Measurements from ENCODE around the gene CYP11A1. TPM values are rescaled to one million over a fixed set of nuclear protein-coding genes. Genes with fewer than 3 reads are reported as not detected.

The CYP11A1 gene
- total RNA-seq, 1 donor from 2014 or later: 0.27 TPM

DNA sequence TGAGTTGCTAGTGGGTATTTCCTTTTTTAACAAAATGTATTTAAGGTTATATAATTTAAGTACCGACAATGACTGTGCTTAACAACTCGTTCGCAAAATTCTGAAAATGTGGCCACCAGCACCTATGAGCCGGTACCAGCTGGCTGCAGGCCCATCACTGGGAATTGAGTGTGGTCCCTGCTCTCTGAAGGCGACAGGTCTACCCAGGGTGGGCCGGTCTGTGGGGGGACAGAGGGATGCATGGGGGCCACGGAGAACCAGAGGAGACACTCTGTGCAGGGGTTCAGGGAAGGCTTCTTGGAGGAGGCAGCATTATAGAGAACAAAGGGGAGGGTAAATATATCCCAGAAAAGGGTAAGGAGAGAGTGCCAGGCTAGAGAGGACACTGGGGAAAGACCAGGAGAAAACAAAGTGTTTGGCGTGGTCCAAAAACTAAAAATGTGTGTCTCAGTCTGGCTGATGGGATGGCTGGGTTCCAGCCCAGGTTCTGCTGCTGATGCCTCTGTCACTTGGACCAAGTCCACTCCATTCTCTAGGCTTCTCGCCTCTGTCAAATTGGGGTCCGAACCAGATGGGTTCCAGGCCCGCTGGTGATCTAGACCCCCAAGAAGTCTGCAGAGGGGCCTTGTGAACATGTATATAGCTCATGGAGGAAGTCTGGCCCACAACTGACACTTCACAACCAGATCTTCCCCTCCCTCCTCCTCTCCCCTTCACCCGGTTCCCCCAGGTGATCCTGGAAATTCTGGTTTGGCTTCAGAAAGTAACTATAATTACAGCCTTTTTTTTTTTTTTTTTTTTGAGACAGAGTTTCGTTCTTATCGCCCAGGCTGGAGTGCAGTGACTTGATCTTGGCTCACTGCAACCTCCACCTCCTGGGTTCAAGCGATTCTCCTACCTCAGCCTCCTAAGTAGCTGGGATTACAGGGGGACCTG is 10.7 kb upstream of the CYP11A1 start:
- peaks cover 31% of the 10 kb centered on the region for H3K4me1 ChIP-seq
- intact Hi-C loops (cut with micrococcal nuclease): loop anchor here (10.0 kb wide), 1 partner anchor 257 kb away; no protein-coding TSS in a partner anchor
- H3K4me3 ChIP-seq: no peak overlapping the region
- no peaks in the 10 kb centered on the region for H3K36me3 ChIP-seq
- TF ChIP-seq CTCF (IDR thresholded peaks at IDR 0.05; ENCODE audit: borderline replicate concordance): no peak
- H3K27ac ChIP-seq (replicated peaks): no peak overlapping the region
- DNase-seq: no peak
- H3K27me3 ChIP-seq (ENCODE audit: low read depth): peaks cover 8% of the 10 kb centered on the region
- no peaks in the 10 kb centered on the region for H3K9me3 ChIP-seq (replicated peaks)

GRCh38 chr15:74376825-74377581 is 9.6 kb upstream of the CYP11A1 start:
- Histone ChIP-seq H3K9me3 (replicated peaks) (no peaks in the 10 kb centered on the region), H3K27me3 (ENCODE audit: low read depth) (peaks cover 15% of the 10 kb centered on the region), H3K4me1 (peaks cover 21% of the 10 kb centered on the region), H3K4me3 (no peak overlapping the region), H3K27ac (replicated peaks) (no peak overlapping the region), H3K36me3 (no peaks in the 10 kb centered on the region)
- no peak for TF ChIP-seq CTCF (IDR thresholded peaks at IDR 0.05; ENCODE audit: borderline replicate concordance)
- DNase-seq: no peak
- intact Hi-C loops (cut with micrococcal nuclease): loop anchor here (10.0 kb wide), 1 partner anchor 258 kb away; no protein-coding TSS in a partner anchor

DNA sequence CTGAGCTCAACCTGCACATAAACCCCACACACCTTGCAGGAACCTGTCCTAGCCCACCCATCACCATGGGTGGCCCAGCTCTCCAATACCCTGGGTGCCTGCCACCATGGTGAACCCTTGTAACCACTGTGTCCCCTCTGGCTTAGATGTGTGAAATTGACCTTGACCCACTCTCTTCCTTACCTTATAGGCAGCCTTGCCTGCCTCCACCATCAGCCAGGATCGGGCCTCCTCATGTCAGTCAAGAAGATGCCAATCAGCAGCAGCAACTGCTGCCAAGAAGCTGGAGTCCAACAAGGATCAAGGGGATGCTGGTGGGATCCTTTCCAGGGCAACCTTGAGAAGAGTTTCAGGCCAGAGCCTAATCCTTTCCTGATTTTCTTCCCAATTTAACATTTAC is 8.8 kb upstream of the CYP11A1 start:
- no peak for TF ChIP-seq CTCF (IDR thresholded peaks at IDR 0.05; ENCODE audit: borderline replicate concordance)
- H3K4me1 ChIP-seq: peaks cover 19% of the 10 kb centered on the region
- intact Hi-C loops (cut with micrococcal nuclease): loop anchor here (10.0 kb wide), 1 partner anchor 259 kb away; no protein-coding TSS in a partner anchor
- DNase-seq: no peak
- peaks cover 15% of the 10 kb centered on the region for H3K27me3 ChIP-seq (ENCODE audit: low read depth)
- no peak overlapping the region for H3K4me3 ChIP-seq
- H3K9me3 ChIP-seq (replicated peaks): no peaks in the 10 kb centered on the region
- H3K27ac ChIP-seq (replicated peaks): no peak overlapping the region
- H3K36me3 ChIP-seq: no peaks in the 10 kb centered on the region

DNA sequence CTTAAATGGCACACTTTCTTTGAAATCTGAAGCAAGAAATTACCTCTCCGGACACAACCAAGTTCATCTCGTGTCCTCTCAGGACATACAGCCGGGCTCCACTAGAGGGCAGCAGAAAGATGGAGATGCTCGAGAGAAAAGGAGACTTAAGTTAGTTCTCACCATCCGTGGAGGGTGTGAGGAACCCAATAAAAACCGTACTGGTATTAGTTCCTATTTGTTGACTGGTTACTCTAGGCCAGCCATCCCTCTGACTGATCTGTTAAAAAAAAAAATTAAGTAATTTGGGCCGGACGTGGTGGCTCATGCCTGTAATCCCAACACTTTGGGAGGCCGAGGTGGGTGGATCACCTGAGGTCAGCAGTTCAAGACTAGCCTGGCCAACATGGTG is 7.9 kb upstream of the CYP11A1 start:
- Histone ChIP-seq H3K9me3 (replicated peaks) (no peaks in the 10 kb centered on the region), H3K4me3 (no peak overlapping the region), H3K27ac (replicated peaks) (no peak overlapping the region), H3K4me1 (peaks cover 19% of the 10 kb centered on the region), H3K36me3 (no peaks in the 10 kb centered on the region), H3K27me3 (ENCODE audit: low read depth) (peaks cover 16% of the 10 kb centered on the region)
- DNase-seq: peak; percentile 74
- TF ChIP-seq CTCF (IDR thresholded peaks at IDR 0.05; ENCODE audit: borderline replicate concordance): peak; percentile 90
- intact Hi-C loops (cut with micrococcal nuclease): loop anchor here (10.0 kb wide), 1 partner anchor 260 kb away; no protein-coding TSS in a partner anchor

- peak overlapping the region; percentile 77 for H3K4me3 ChIP-seq
Observed at GRCh38 chr15:74374648-74375302, 7.3 kb upstream of the CYP11A1 start.

More at GRCh38 chr15:74374648-74375302, 7.3 kb upstream of the CYP11A1 start:
- intact Hi-C loops (cut with micrococcal nuclease): loop anchor here (5.0 to 10.0 kb wide), 2 partner anchors 260 to 393 kb away; no protein-coding TSS in a partner anchor
- DNase-seq: no peak
- H3K36me3 ChIP-seq: no peaks in the 10 kb centered on the region
- H3K27ac ChIP-seq (replicated peaks): no peak overlapping the region
- H3K4me1 ChIP-seq: peaks cover 19% of the 10 kb centered on the region
- H3K9me3 ChIP-seq (replicated peaks): no peaks in the 10 kb centered on the region
- no peak for TF ChIP-seq CTCF (IDR thresholded peaks at IDR 0.05; ENCODE audit: borderline replicate concordance)
- H3K27me3 ChIP-seq (ENCODE audit: low read depth): peaks cover 19% of the 10 kb centered on the region
